Measurements from ENCODE around the gene PSMA2. TPM values are rescaled to one million over a fixed set of nuclear protein-coding genes. Genes with fewer than 3 reads are reported as not detected.

PSMA2 gene
- total RNA-seq, 1 donor from 2014 or later: 187 TPM

DNA sequence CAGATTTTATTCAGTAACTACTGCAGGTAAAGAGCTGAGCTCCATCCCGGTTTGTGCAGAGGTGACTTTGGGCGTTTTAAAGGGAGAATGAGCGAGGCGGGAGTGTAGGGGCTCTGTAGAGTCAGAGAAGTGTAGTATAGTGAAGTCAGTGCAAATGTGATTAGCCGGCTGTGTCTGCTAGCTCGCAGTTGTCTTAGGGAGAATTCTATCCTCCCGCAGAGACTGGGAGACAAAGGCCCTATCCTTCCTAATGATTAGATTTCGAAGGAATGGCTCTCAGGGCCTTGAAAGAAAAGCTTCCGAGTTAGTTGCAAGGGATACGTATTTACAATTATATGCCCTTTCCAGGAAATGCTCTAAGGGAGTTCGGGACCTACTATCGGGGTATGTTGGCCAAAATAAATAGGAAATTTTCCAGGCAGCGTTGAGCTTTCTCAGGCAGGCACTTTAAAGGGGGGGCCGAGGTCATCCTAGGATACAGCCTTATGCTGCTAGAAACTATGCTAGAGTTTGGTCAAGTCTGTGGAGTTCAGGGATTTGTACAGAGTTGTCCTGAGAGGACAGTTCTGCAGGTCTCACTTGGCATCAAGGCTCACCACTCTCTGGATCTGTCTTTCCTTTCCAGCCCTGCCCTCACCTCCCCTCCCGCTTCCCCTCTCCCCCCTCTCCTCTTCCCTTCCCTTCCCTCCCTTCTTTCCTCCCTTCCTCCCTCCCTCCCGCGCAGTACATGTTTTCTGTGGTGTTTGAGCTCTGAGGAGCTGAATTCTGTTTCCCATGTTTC, 1.0 kb upstream of the PSMA2 start:
- peak overlapping the region; percentile 91 for H3K27ac Mint-ChIP-seq
- no peak for DNase-seq (ENCODE audit: low spot score)
- peaks cover 32% of the 10 kb centered on the region for H3K36me3 Mint-ChIP-seq (ENCODE audit: low read depth)
- H3K4me1 Mint-ChIP-seq (ENCODE audit: low read depth): peaks cover 63% of the 10 kb centered on the region
- intact Hi-C loops (cut with micrococcal nuclease): loop anchor here (1.0 to 10.0 kb wide), 10 partner anchors 21 to 1532 kb away; partner anchors contain the start of genes C7orf25, COA1, STK17A and UBE2D4
- peak overlapping the region; percentile 99 for H3K4me3 Mint-ChIP-seq
- no peaks in the 10 kb centered on the region for H3K27me3 Mint-ChIP-seq (ENCODE audit: insufficient read depth)
- H3K9me3 Mint-ChIP-seq: no peaks in the 10 kb centered on the region

DNA sequence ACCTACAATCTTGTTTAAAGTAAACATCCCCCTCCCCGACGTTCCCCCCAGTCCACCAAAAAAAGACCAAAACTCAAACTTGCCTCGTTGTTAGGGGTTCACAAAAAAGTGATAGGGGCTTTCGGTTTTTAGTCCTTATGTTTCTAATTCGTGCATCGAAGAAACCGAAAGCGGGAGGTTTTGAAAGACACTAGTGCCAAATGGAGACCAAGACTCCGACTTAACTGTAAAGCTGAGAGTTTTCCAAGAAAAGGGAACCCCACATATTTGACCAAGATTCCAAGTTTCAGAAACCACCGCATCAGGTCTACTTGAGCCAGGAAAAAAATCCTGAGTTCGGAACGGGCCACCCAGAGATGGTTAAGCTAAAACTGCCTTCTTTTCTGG, 534 bp downstream of the PSMA2 start:
- intact Hi-C loops (cut with micrococcal nuclease): loop anchor here (5.0 to 10.0 kb wide), 4 partner anchors 146 to 1533 kb away; partner anchors contain the start of gene UBE2D4
- peaks cover 72% of the 10 kb centered on the region for H3K4me1 Mint-ChIP-seq (ENCODE audit: low read depth)
- H3K36me3 Mint-ChIP-seq (ENCODE audit: low read depth): peaks cover 35% of the 10 kb centered on the region
- peak overlapping the region; percentile 91 for H3K27ac Mint-ChIP-seq
- H3K27me3 Mint-ChIP-seq (ENCODE audit: insufficient read depth): no peaks in the 10 kb centered on the region
- peak overlapping the region; percentile 99 for H3K4me3 Mint-ChIP-seq
- H3K9me3 Mint-ChIP-seq: no peaks in the 10 kb centered on the region
- DNase-seq (ENCODE audit: low spot score): peak; percentile 36

GRCh38 chr7:42930889-42931288, 1.1 kb downstream of the PSMA2 start:
- Mint-ChIP-seq H3K9me3 (no peaks in the 10 kb centered on the region), H3K4me3 (peak overlapping the region; percentile 99), H3K27ac (peak overlapping the region; percentile 91), H3K27me3 (ENCODE audit: insufficient read depth) (no peaks in the 10 kb centered on the region), H3K36me3 (ENCODE audit: low read depth) (peaks cover 32% of the 10 kb centered on the region), H3K4me1 (ENCODE audit: low read depth) (peaks cover 74% of the 10 kb centered on the region)
- intact Hi-C loops (cut with micrococcal nuclease): loop anchor here (5.0 to 10.0 kb wide), 4 partner anchors 146 to 1534 kb away; partner anchors contain the start of gene UBE2D4
- no peak for DNase-seq (ENCODE audit: low spot score)

DNA sequence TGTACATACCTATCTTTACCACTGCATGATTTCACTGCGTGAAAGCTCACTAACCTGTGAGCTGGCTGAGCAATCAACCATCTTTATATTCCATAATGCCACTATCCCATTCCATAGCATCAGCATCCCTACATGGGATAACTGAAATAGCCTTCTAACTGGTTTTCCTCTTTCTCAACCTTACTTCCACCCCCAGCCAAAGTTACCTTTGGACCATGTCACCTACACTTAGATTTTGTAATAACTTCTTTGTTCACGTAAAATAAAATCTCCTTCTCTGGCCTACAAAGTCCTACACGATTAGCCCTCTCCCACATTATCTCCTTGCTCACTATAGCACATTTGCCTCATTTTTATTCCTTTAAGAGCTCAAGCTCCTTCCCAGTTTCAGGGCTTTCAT, 2.5 kb downstream of the PSMA2 start:
- Mint-ChIP-seq H3K4me1 (ENCODE audit: low read depth) (peaks cover 81% of the 10 kb centered on the region), H3K9me3 (no peaks in the 10 kb centered on the region), H3K36me3 (ENCODE audit: low read depth) (peaks cover 38% of the 10 kb centered on the region), H3K4me3 (peak overlapping the region; percentile 68), H3K27me3 (ENCODE audit: insufficient read depth) (no peaks in the 10 kb centered on the region), H3K27ac (peak overlapping the region; percentile 84)
- DNase-seq (ENCODE audit: low spot score): no peak
- intact Hi-C loops (cut with micrococcal nuclease): no loop called here

- no peak overlapping the region for H3K4me3 Mint-ChIP-seq
- peaks cover 77% of the 10 kb centered on the region for H3K4me1 Mint-ChIP-seq (ENCODE audit: low read depth)
- H3K27me3 Mint-ChIP-seq (ENCODE audit: insufficient read depth): no peaks in the 10 kb centered on the region
- no peaks in the 10 kb centered on the region for H3K9me3 Mint-ChIP-seq
- intact Hi-C loops (cut with micrococcal nuclease): no loop called here
- DNase-seq (ENCODE audit: low spot score): no peak
- no peak overlapping the region for H3K27ac Mint-ChIP-seq
- peaks cover 40% of the 10 kb centered on the region for H3K36me3 Mint-ChIP-seq (ENCODE audit: low read depth)
Measured at GRCh38 chr7:42928754-42929153, 3.2 kb downstream of the PSMA2 start.

GRCh38 chr7:42926204-42926603, 5.8 kb downstream of the PSMA2 start:
- intact Hi-C loops (cut with micrococcal nuclease): no loop called here
- Mint-ChIP-seq H3K27ac (no peak overlapping the region), H3K4me3 (no peak overlapping the region), H3K27me3 (ENCODE audit: insufficient read depth) (no peaks in the 10 kb centered on the region), H3K9me3 (no peaks in the 10 kb centered on the region), H3K36me3 (ENCODE audit: low read depth) (peaks cover 53% of the 10 kb centered on the region), H3K4me1 (ENCODE audit: low read depth) (peaks cover 86% of the 10 kb centered on the region)
- no peak for DNase-seq (ENCODE audit: low spot score)

DNA sequence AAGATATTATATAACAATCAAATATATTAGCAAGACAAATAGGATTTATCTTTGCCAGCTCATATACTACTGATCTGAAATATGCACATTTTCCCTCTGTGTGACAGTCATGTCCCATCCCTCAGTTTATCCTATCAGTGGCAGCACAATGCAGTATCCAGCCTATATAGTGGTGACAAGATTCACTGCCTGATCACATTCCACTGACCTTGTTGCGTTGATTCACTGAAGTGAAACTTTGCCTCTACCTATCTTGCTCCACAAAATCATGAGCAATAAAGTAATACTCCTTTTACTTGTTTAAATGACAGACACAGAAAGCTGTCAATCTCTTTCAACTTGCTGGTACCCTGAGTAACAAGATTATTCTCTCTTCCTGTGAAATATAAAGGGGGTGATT, 6.3 kb downstream of the PSMA2 start:
- intact Hi-C loops (cut with micrococcal nuclease): no loop called here
- Mint-ChIP-seq H3K36me3 (ENCODE audit: low read depth) (peaks cover 59% of the 10 kb centered on the region), H3K9me3 (no peaks in the 10 kb centered on the region), H3K4me3 (no peak overlapping the region), H3K27ac (no peak overlapping the region), H3K27me3 (ENCODE audit: insufficient read depth) (no peaks in the 10 kb centered on the region), H3K4me1 (ENCODE audit: low read depth) (peaks cover 86% of the 10 kb centered on the region)
- DNase-seq (ENCODE audit: low spot score): no peak

DNA sequence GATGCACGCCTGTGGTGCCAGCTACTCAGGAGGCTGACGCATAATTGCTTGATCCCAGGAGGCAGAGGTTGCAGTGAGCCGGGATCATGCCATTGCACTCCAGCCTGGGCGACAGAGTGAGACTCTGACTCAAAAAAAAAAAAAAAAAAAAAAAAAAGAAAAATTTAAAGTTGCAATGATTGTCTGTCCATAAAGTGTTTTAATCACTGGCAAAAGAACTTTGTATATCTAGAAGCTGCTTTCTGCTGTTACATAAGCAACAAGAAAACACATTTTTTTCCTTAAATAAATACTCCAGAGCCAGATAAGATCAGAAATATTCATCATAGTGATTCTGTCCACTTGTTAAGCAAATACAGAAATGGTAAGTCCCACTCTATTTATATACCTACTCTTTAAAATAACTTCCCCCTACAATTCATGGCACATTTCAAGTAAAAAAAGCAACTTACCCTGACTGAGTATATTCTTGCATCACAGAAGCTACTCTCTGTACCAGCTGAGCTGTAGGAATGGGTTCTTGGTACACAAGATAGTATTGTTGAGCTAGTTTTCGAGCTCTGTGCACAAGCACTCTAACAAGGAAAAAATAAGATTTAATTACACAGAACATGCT, 7.6 kb downstream of the PSMA2 start:
- no peak for DNase-seq (ENCODE audit: low spot score)
- H3K36me3 Mint-ChIP-seq (ENCODE audit: low read depth): peaks cover 63% of the 10 kb centered on the region
- H3K27me3 Mint-ChIP-seq (ENCODE audit: insufficient read depth): no peaks in the 10 kb centered on the region
- intact Hi-C loops (cut with micrococcal nuclease): no loop called here
- H3K27ac Mint-ChIP-seq: no peak overlapping the region
- H3K9me3 Mint-ChIP-seq: no peaks in the 10 kb centered on the region
- H3K4me3 Mint-ChIP-seq: no peak overlapping the region
- H3K4me1 Mint-ChIP-seq (ENCODE audit: low read depth): peaks cover 76% of the 10 kb centered on the region

- intact Hi-C loops (cut with micrococcal nuclease): no loop called here
- no peaks in the 10 kb centered on the region for H3K27me3 Mint-ChIP-seq (ENCODE audit: insufficient read depth)
- H3K9me3 Mint-ChIP-seq: no peaks in the 10 kb centered on the region
- peaks cover 62% of the 10 kb centered on the region for H3K36me3 Mint-ChIP-seq (ENCODE audit: low read depth)
- no peak overlapping the region for H3K27ac Mint-ChIP-seq
- no peak for DNase-seq (ENCODE audit: low spot score)
- no peak overlapping the region for H3K4me3 Mint-ChIP-seq
- H3K4me1 Mint-ChIP-seq (ENCODE audit: low read depth): peaks cover 55% of the 10 kb centered on the region
Measured at GRCh38 chr7:42922017-42922753, 9.8 kb downstream of the PSMA2 start.

- H3K4me3 Mint-ChIP-seq: no peak overlapping the region
- peaks cover 56% of the 10 kb centered on the region for H3K4me1 Mint-ChIP-seq (ENCODE audit: low read depth)
- H3K27me3 Mint-ChIP-seq (ENCODE audit: insufficient read depth): no peaks in the 10 kb centered on the region
- peaks cover 46% of the 10 kb centered on the region for H3K36me3 Mint-ChIP-seq (ENCODE audit: low read depth)
- no peak overlapping the region for H3K27ac Mint-ChIP-seq
- intact Hi-C loops (cut with micrococcal nuclease): no loop called here
- no peaks in the 10 kb centered on the region for H3K9me3 Mint-ChIP-seq
- no peak for DNase-seq (ENCODE audit: low spot score)
Measured at GRCh38 chr7:42915356-42915755, 16.6 kb downstream of the PSMA2 start.

GRCh38 chr7:42914421-42915045, 17.4 kb downstream of the PSMA2 start:
- DNase-seq (ENCODE audit: low spot score): no peak
- Mint-ChIP-seq H3K27me3 (ENCODE audit: insufficient read depth) (no peaks in the 10 kb centered on the region), H3K36me3 (ENCODE audit: low read depth) (peaks cover 42% of the 10 kb centered on the region), H3K4me3 (peak overlapping the region; percentile 36), H3K4me1 (ENCODE audit: low read depth) (peaks cover 63% of the 10 kb centered on the region), H3K27ac (peak overlapping the region; percentile 50), H3K9me3 (no peaks in the 10 kb centered on the region)
- intact Hi-C loops (cut with micrococcal nuclease): loop anchor here (5.0 kb wide), 1 partner anchor 1032 kb away; no protein-coding TSS in a partner anchor

DNA sequence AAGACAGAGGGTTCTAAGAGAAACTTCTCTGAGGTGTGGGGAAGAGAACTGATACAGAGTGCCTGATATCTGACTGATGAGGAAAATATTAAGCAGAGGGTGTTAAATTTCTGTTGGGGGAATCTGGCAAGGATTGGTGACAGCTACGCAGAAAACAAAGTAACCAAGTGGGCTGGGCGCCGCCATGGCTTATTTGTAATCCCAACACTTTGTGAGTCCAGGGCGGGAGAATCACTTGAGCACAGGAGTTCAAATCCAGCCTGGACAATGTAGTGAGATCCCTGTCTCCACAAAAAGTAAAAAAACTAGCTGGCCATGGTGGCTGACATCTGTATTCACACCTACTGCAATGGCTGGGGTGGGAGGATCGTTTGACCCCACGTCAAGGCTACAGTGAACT, 18.0 kb downstream of the PSMA2 start:
- intact Hi-C loops (cut with micrococcal nuclease): loop anchor here (5.0 kb wide), 1 partner anchor 1032 kb away; no protein-coding TSS in a partner anchor
- no peaks in the 10 kb centered on the region for H3K9me3 Mint-ChIP-seq
- DNase-seq (ENCODE audit: low spot score): no peak
- no peaks in the 10 kb centered on the region for H3K27me3 Mint-ChIP-seq (ENCODE audit: insufficient read depth)
- H3K36me3 Mint-ChIP-seq (ENCODE audit: low read depth): peaks cover 40% of the 10 kb centered on the region
- H3K4me3 Mint-ChIP-seq: peak overlapping the region; percentile 58
- peak overlapping the region; percentile 85 for H3K27ac Mint-ChIP-seq
- peaks cover 69% of the 10 kb centered on the region for H3K4me1 Mint-ChIP-seq (ENCODE audit: low read depth)
